Chondrocyte (in vitro differentiated cells): ENCODE data around the gene PIK3CG. TPM values are rescaled to one million over a fixed set of nuclear protein-coding genes. Genes with fewer than 3 reads are reported as not detected.

Experiments
- DNase-seq: peaks from one replicate; pipeline ENCODE4 v3.0.0; 2021; ENCODE audit warnings: mixed read lengths, low spot score
- H3K27ac Mint-ChIP-seq: one replicate; pipeline ENCODE4 v1.8.0; 2021; ENCODE audit warnings: mild to moderate bottlenecking, moderate library complexity, mixed read lengths; ENCODE audit not compliant: unreplicated experiment
- H3K27me3 Mint-ChIP-seq: 2 replicates; pipeline ENCODE4 v1.8.0; 2021; ENCODE audit warnings: low read depth, mixed read lengths
- H3K36me3 Mint-ChIP-seq: 2 replicates; pipeline ENCODE4 v1.8.0; 2021; ENCODE audit warnings: low read depth, mixed read lengths
- H3K4me1 Mint-ChIP-seq: 2 replicates; pipeline ENCODE4 v1.8.0; 2021; ENCODE audit warnings: low read depth, mild to moderate bottlenecking, mixed read lengths
- H3K4me3 Mint-ChIP-seq: one replicate; pipeline ENCODE4 v1.8.0; 2021; ENCODE audit warnings: mild to moderate bottlenecking, moderate library complexity, mixed read lengths; ENCODE audit not compliant: unreplicated experiment
- H3K9me3 Mint-ChIP-seq: 2 replicates; pipeline ENCODE4 v1.8.0; 2021; ENCODE audit warnings: low read depth, mixed read lengths
- CTCF ChIP-seq: fragments of 200-600 bp; sonication (generic); IDR thresholded peaks from 2 replicates; pipeline ENCODE4 v1.5.0; 2021; ENCODE audit warnings: antibody characterized with exemption, mild to moderate bottlenecking, moderate library complexity
- total RNA-seq: library from RNA; stranded (reverse); gene quantifications from 3 replicates; pipeline ENCODE4 v1.2.1, GENCODE V29; 2021

The PIK3CG gene
- total RNA-seq, 1 donor from 2014 or later = not detected

GRCh38 chr7:106862317-106863089 lies 2.6 kb upstream of the PIK3CG start:
- no peak for DNase-seq
- Mint-ChIP-seq H3K27ac (no peak overlapping the region), H3K36me3 (no peaks in the 10 kb centered on the region), H3K27me3 (no peaks in the 10 kb centered on the region), H3K9me3 (no peaks in the 10 kb centered on the region), H3K4me1 (peaks cover 7% of the 10 kb centered on the region), H3K4me3 (no peak overlapping the region)
- no peak for TF ChIP-seq CTCF

DNA sequence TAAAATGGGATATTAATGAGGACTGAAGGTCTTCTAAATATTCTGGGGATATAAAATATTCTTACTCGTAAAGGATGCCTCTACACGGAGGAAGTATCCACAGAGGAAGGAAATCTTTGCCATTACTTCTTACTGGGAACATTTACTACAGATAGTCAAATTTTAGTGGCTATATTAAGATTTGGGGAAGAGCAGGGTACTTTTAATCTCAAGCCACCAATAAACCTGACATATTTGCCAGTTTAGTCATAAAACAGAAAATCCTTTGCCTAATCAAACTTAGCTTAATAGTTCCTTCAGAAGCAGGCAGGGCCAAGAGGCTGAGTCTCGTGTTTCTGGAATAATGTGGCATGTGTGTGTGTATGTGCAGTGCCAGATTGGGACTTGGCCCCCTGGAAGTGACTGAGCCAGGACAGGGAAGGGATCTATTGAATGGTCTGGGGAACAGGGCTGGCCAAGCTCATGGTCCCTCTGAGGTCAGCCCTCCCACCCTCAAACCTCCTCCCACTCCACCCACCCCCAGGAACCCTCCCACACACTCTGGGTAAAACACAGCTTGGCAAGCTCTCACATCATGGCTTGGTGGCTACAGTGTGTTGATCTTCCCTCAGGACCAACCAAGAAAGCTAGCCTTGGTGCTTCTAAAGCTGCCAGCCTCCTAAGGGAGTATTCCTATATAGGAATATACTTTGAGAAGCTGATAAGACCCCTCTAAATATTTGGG lies 1.6 kb upstream of the PIK3CG start:
- Mint-ChIP-seq H3K27me3 (no peaks in the 10 kb centered on the region), H3K27ac (no peak overlapping the region), H3K36me3 (no peaks in the 10 kb centered on the region), H3K4me1 (peaks cover 7% of the 10 kb centered on the region), H3K9me3 (no peaks in the 10 kb centered on the region), H3K4me3 (no peak overlapping the region)
- no peak for DNase-seq
- no peak for TF ChIP-seq CTCF

GRCh38 chr7:106864298-106865081 lies 592 bp upstream of the PIK3CG start:
- DNase-seq = no peak
- Mint-ChIP-seq H3K27me3 (no peaks in the 10 kb centered on the region), H3K4me3 (no peak overlapping the region), H3K4me1 (peaks cover 7% of the 10 kb centered on the region), H3K36me3 (no peaks in the 10 kb centered on the region), H3K27ac (no peak overlapping the region), H3K9me3 (no peaks in the 10 kb centered on the region)
- no peak for TF ChIP-seq CTCF

DNA sequence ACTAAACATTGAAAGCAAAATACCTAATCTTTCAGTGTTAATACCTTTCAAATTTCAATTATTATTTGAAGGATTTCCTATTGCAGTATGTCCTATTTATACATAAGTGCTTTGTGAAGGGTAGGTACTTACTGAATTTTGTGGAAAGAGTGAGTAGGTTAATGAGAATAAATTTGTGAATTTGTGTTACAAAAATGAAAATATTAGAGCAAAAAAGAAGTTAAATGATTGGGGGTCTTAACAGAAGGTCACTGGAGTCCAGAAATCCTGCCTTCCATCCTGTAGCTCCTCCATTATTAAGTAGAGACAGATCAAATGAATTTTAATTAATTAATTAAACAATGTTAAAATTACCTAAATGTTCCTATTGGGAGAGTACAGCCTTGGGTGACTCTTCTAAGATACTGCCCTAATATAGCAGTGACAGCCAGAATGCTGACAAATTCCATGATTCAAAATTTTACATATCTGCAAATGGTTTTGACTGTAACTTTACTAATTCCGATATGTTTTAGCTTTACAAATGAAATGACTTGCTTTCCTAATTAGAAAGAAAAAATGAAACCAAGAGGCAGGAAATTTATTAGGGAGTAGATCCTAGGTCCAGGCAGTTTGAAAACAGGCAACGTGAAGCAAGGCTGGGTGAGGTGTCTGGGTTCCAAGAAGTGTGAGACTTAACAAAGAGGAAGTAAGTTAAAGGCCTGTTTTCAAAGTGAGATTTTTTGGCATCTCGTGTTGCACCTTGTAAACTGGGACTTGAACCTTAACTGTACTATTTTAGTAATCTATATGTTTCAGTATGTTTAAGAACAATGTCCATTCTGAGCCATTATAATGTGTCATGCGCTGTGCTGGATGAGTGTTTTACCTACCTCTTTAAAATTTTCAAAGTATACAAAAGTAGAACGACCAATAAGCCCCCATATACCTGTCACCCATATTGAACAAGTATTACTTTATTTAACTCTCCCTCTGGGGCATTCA lies 1.5 kb downstream of the PIK3CG start:
- H3K4me3 Mint-ChIP-seq = no peak overlapping the region
- no peaks in the 10 kb centered on the region for H3K9me3 Mint-ChIP-seq
- H3K27ac Mint-ChIP-seq = no peak overlapping the region
- no peak for TF ChIP-seq CTCF
- H3K27me3 Mint-ChIP-seq = no peaks in the 10 kb centered on the region
- no peak for DNase-seq
- H3K4me1 Mint-ChIP-seq = peaks cover 7% of the 10 kb centered on the region
- H3K36me3 Mint-ChIP-seq = no peaks in the 10 kb centered on the region
